ENCODE results near the gene HK1.
"Not testable (repeated sequence)": the region's sequence is repeated elsewhere in the genome, so short reads cannot be mapped to it uniquely, and the experiment has no call there.

The HK1 gene

GRCh38 chr10:69325637-69326523, 47.6 kb downstream of the HK1 start:
- Mint-ChIP-seq H3K4me1 (peaks cover 61% of the 10 kb centered on the region), H3K36me3 (peaks cover 12% of the 10 kb centered on the region), H3K27ac (peak overlapping the region; percentile 25)
- H3K27me3 Mint-ChIP-seq, ATAC-seq, H3K9me3 Mint-ChIP-seq, H3K4me3 Mint-ChIP-seq: not testable (repeated sequence)

- Mint-ChIP-seq H3K4me3 (no peak overlapping the region), H3K4me1 (peaks cover 55% of the 10 kb centered on the region)
Observed at GRCh38 chr10:69326692-69327091, 48.4 kb downstream of the HK1 start.

GRCh38 chr10:69327463-69328379, 49.4 kb downstream of the HK1 start:
- Mint-ChIP-seq H3K27ac (peak overlapping the region; percentile 85), H3K36me3 (peaks cover 19% of the 10 kb centered on the region), H3K27me3 (no peaks in the 10 kb centered on the region), H3K9me3 (no peaks in the 10 kb centered on the region), H3K4me1 (peaks cover 59% of the 10 kb centered on the region), H3K4me3 (peak overlapping the region; percentile 73)
- ATAC-seq: peak; percentile 96

More at GRCh38 chr10:69326692-69327091, 48.4 kb downstream of the HK1 start:
- H3K27ac Mint-ChIP-seq: peak overlapping the region; percentile 85
- H3K27me3 Mint-ChIP-seq: no peaks in the 10 kb centered on the region
- ATAC-seq: no peak
- H3K9me3 Mint-ChIP-seq: no peaks in the 10 kb centered on the region
- peaks cover 13% of the 10 kb centered on the region for H3K36me3 Mint-ChIP-seq

- peak overlapping the region; percentile 73 for H3K4me3 Mint-ChIP-seq
- H3K27me3 Mint-ChIP-seq: no peaks in the 10 kb centered on the region
- peaks cover 59% of the 10 kb centered on the region for H3K4me1 Mint-ChIP-seq
- H3K9me3 Mint-ChIP-seq: no peaks in the 10 kb centered on the region
- peak overlapping the region; percentile 85 for H3K27ac Mint-ChIP-seq
- no peak for ATAC-seq
- H3K36me3 Mint-ChIP-seq: peaks cover 19% of the 10 kb centered on the region
Observed at GRCh38 chr10:69328380-69328735, 50.1 kb downstream of the HK1 start.

GRCh38 chr10:69328888-69329287, 50.6 kb downstream of the HK1 start:
- peak overlapping the region; percentile 85 for H3K27ac Mint-ChIP-seq
- peaks cover 59% of the 10 kb centered on the region for H3K4me1 Mint-ChIP-seq
- H3K27me3 Mint-ChIP-seq, ATAC-seq, H3K9me3 Mint-ChIP-seq: not testable (repeated sequence)
- peaks cover 19% of the 10 kb centered on the region for H3K36me3 Mint-ChIP-seq
- peak overlapping the region; percentile 32 for H3K4me3 Mint-ChIP-seq

GRCh38 chr10:69329721-69330178, 51.5 kb downstream of the HK1 start:
- Mint-ChIP-seq H3K4me3 (no peak overlapping the region), H3K36me3 (peaks cover 19% of the 10 kb centered on the region), H3K4me1 (peaks cover 67% of the 10 kb centered on the region), H3K27me3 (no peaks in the 10 kb centered on the region), H3K27ac (peak overlapping the region; percentile 85), H3K9me3 (no peaks in the 10 kb centered on the region)
- no peak for ATAC-seq

- no peaks in the 10 kb centered on the region for H3K9me3 Mint-ChIP-seq
- no peaks in the 10 kb centered on the region for H3K27me3 Mint-ChIP-seq
Observed at GRCh38 chr10:69331161-69331560, 52.9 kb downstream of the HK1 start.

GRCh38 chr10:69332278-69333010, 54.1 kb downstream of the HK1 start:
- H3K4me3 Mint-ChIP-seq: no peak overlapping the region
- no peak for ATAC-seq
- H3K36me3 Mint-ChIP-seq: peaks cover 19% of the 10 kb centered on the region
- H3K4me1 Mint-ChIP-seq: peaks cover 71% of the 10 kb centered on the region
- no peaks in the 10 kb centered on the region for H3K27me3 Mint-ChIP-seq
- H3K9me3 Mint-ChIP-seq: no peaks in the 10 kb centered on the region
- peak overlapping the region; percentile 8 for H3K27ac Mint-ChIP-seq

More at GRCh38 chr10:69331161-69331560, 52.9 kb downstream of the HK1 start:
- no peak for ATAC-seq
- H3K36me3 Mint-ChIP-seq: peaks cover 19% of the 10 kb centered on the region
- H3K27ac Mint-ChIP-seq: peak overlapping the region; percentile 51
- H3K4me1 Mint-ChIP-seq: peaks cover 78% of the 10 kb centered on the region
- no peak overlapping the region for H3K4me3 Mint-ChIP-seq

GRCh38 chr10:69333205-69333604, 54.9 kb downstream of the HK1 start:
- Mint-ChIP-seq H3K9me3 (no peaks in the 10 kb centered on the region), H3K4me1 (peaks cover 70% of the 10 kb centered on the region)

GRCh38 chr10:69333865-69334301, 55.6 kb downstream of the HK1 start:
- Mint-ChIP-seq H3K27ac (peak overlapping the region; percentile 90), H3K4me1 (peaks cover 70% of the 10 kb centered on the region), H3K36me3 (peaks cover 26% of the 10 kb centered on the region)
- H3K9me3 Mint-ChIP-seq, H3K4me3 Mint-ChIP-seq, H3K27me3 Mint-ChIP-seq, ATAC-seq: not testable (repeated sequence)

More at GRCh38 chr10:69333205-69333604, 54.9 kb downstream of the HK1 start:
- no peak overlapping the region for H3K27ac Mint-ChIP-seq
- no peak for ATAC-seq
- peaks cover 19% of the 10 kb centered on the region for H3K36me3 Mint-ChIP-seq
- no peak overlapping the region for H3K4me3 Mint-ChIP-seq
- no peaks in the 10 kb centered on the region for H3K27me3 Mint-ChIP-seq

- Mint-ChIP-seq H3K4me3 (peak overlapping the region; percentile 71), H3K9me3 (no peaks in the 10 kb centered on the region), H3K36me3 (peaks cover 26% of the 10 kb centered on the region), H3K27me3 (no peaks in the 10 kb centered on the region), H3K4me1 (peaks cover 71% of the 10 kb centered on the region), H3K27ac (peak overlapping the region; percentile 90)
- peak; percentile 72 for ATAC-seq
Observed at GRCh38 chr10:69334302-69335062, 56.2 kb downstream of the HK1 start.

- peaks cover 24% of the 10 kb centered on the region for H3K36me3 Mint-ChIP-seq
- peak; percentile 81 for ATAC-seq
- H3K4me1 Mint-ChIP-seq: peaks cover 72% of the 10 kb centered on the region
- peak overlapping the region; percentile 71 for H3K4me3 Mint-ChIP-seq
- no peaks in the 10 kb centered on the region for H3K27me3 Mint-ChIP-seq
- H3K9me3 Mint-ChIP-seq: no peaks in the 10 kb centered on the region
- peak overlapping the region; percentile 90 for H3K27ac Mint-ChIP-seq
Observed at GRCh38 chr10:69335063-69335587, 56.8 kb downstream of the HK1 start.

- Mint-ChIP-seq H3K9me3 (no peaks in the 10 kb centered on the region), H3K4me3 (peak overlapping the region; percentile 71), H3K27ac (peak overlapping the region; percentile 90), H3K36me3 (peaks cover 21% of the 10 kb centered on the region), H3K27me3 (no peaks in the 10 kb centered on the region), H3K4me1 (peaks cover 67% of the 10 kb centered on the region)
- ATAC-seq: no peak
Observed at GRCh38 chr10:69335613-69336012, 57.3 kb downstream of the HK1 start.

- no peaks in the 10 kb centered on the region for H3K27me3 Mint-ChIP-seq
- no peak overlapping the region for H3K27ac Mint-ChIP-seq
- H3K9me3 Mint-ChIP-seq: no peaks in the 10 kb centered on the region
- H3K4me1 Mint-ChIP-seq: peaks cover 70% of the 10 kb centered on the region
- no peak overlapping the region for H3K4me3 Mint-ChIP-seq
- ATAC-seq: no peak
- H3K36me3 Mint-ChIP-seq: peaks cover 17% of the 10 kb centered on the region
Observed at GRCh38 chr10:69336952-69337295, 58.6 kb downstream of the HK1 start.

Data from stimulated activated memory B cell treated with anti-CD40 and anti-IgM and Interleukin-4, amounts not matched to agents 10 μg/mL and 1 μg/mL and 100 μg/mL, for 72 hours (primary cell).